ENCODE data around the gene FKBP7. TPM values are rescaled to one million over a fixed set of nuclear protein-coding genes. Genes with fewer than 3 reads are reported as not detected.
"Not testable (repeated sequence)": the region's sequence is repeated elsewhere in the genome, so short reads cannot be mapped to it uniquely, and the experiment has no call there.

FKBP7 gene
- total RNA-seq, 1 experiment from 2014 or later: 8.4 TPM

DNA sequence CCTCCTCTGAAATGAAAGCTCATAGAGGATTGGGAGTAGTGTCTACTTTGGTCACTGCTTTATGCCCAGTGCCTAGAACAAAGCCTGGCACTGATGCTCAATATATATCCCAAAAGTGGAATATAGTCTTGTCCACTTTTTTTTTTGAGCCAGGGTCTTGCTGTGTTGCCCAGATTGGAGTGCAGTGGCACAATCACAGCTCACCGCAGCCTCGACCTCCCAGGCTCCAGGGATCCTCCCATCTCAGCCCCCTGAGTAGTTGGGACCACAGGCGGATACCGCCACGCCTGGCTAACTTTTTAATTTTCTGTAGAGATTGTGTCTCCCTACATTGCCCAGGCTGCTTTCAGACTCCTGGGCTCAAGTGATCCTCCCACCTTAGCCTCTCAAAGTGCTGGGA, 3.8 kb downstream of the FKBP7 start:
- H3K27me3 Mint-ChIP-seq (ENCODE audit: insufficient read depth, unreplicated experiment): no peaks in the 10 kb centered on the region
- no peaks in the 10 kb centered on the region for H3K36me3 Mint-ChIP-seq (ENCODE audit: insufficient read depth, unreplicated experiment)
- no peak for DNase-seq (ENCODE audit: unreplicated experiment)
- no TSS peak for BruUV-seq (replicated peaks)
- H3K9me3 Mint-ChIP-seq (ENCODE audit: unreplicated experiment): no peaks in the 10 kb centered on the region
- H3K4me3 Mint-ChIP-seq (ENCODE audit: unreplicated experiment): no peak overlapping the region
- CTCF ChIA-PET: interaction anchor here (0.6 to 1.2 kb wide), 4 partner anchors 15 to 364 kb away, joined by 3 to 4 read pairs (median 4); no protein-coding TSS in a partner anchor
- no peak overlapping the region for H3K27ac Mint-ChIP-seq (ENCODE audit: low read depth, unreplicated experiment)
- TF ChIP-seq, protein P1, sequence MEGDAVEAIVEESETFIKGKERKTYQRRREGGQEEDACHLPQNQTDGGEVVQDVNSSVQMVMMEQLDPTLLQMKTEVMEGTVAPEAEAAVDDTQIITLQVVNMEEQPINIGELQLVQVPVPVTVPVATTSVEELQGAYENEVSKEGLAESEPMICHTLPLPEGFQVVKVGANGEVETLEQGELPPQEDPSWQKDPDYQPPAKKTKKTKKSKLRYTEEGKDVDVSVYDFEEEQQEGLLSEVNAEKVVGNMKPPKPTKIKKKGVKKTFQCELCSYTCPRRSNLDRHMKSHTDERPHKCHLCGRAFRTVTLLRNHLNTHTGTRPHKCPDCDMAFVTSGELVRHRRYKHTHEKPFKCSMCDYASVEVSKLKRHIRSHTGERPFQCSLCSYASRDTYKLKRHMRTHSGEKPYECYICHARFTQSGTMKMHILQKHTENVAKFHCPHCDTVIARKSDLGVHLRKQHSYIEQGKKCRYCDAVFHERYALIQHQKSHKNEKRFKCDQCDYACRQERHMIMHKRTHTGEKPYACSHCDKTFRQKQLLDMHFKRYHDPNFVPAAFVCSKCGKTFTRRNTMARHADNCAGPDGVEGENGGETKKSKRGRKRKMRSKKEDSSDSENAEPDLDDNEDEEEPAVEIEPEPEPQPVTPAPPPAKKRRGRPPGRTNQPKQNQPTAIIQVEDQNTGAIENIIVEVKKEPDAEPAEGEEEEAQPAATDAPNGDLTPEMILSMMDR (IDR thresholded peaks at IDR 0.05; ENCODE audit: unreplicated experiment): no peak
- POLR2A ChIA-PET: interaction anchor here (0.8 to 4.4 kb wide), 2 partner anchors 24 to 153 kb away, joined by 7 to 27 read pairs; partner anchors contain the start of genes PJVK and PRKRA
- intact Hi-C loops (cut with micrococcal nuclease): no loop called here
- H3K4me1 Mint-ChIP-seq (ENCODE audit: insufficient read depth, unreplicated experiment): peaks cover 4% of the 10 kb centered on the region

DNA sequence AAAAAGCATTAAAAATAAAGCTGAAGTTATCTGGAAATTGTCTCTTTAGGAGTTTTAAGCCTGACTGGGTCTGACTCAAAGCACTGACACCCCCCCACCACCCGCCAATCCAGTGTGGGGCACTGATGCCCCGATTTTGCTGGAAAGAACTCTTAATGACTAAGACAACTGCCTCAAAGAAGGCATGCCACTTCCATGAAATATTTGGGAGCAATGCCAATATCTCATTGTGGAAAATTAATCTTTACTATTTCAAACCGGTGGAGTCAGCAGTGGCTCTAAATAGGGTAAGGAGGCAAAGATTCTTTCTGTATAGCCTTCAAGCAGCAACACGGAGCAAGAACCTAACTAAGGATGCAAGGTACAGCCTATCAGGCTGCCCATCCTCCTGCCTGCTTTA, 4.5 kb downstream of the FKBP7 start:
- DNase-seq (ENCODE audit: unreplicated experiment): peak; percentile 24
- peaks cover 5% of the 10 kb centered on the region for H3K36me3 Mint-ChIP-seq (ENCODE audit: insufficient read depth, unreplicated experiment)
- TF ChIP-seq, protein P1 (IDR thresholded peaks at IDR 0.05; ENCODE audit: unreplicated experiment): no peak
- ChIA-PET POLR2A (interaction anchor here (0.5 to 4.4 kb wide), 4 partner anchors 19 to 104 kb away, joined by 3 to 27 read pairs (median 8); partner anchors contain the start of genes PJVK and PRKRA), CTCF (interaction anchor here (0.6 to 1.0 kb wide), 3 partner anchors 16 to 265 kb away, joined by 3 to 4 read pairs (median 3); no protein-coding TSS in a partner anchor)
- no TSS peak for BruUV-seq (replicated peaks)
- H3K4me1 Mint-ChIP-seq (ENCODE audit: insufficient read depth, unreplicated experiment): peaks cover 4% of the 10 kb centered on the region
- H3K4me3 Mint-ChIP-seq (ENCODE audit: unreplicated experiment): no peak overlapping the region
- H3K27me3 Mint-ChIP-seq (ENCODE audit: insufficient read depth, unreplicated experiment): no peaks in the 10 kb centered on the region
- H3K27ac Mint-ChIP-seq (ENCODE audit: low read depth, unreplicated experiment): no peak overlapping the region
- H3K9me3 Mint-ChIP-seq (ENCODE audit: unreplicated experiment): no peaks in the 10 kb centered on the region
- intact Hi-C loops (cut with micrococcal nuclease): no loop called here

DNA sequence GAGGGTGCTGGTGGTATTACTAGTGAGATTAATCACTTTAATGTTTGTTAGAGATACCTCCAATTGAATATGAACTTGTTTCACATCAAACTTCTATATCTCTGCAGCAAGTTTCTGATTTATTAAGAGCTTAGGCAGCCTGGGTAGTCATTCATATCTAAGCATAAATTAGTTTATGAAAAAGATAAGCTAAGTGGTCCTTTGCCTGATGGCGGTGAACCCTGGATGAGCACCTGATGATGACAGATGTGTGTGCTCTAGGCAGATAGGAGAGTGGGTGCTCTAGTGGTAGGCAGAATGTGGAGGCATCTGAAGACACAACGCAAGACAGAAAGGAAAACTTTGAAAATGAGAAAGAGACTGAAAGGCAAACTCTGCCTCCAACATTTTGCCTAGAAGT, 5.0 kb downstream of the FKBP7 start:
- intact Hi-C loops (cut with micrococcal nuclease): no loop called here
- CTCF ChIA-PET: interaction anchor here (0.6 kb wide), 2 partner anchors 41 to 265 kb away, joined by 3 to 10 read pairs; no protein-coding TSS in a partner anchor
- Mint-ChIP-seq H3K27me3 (ENCODE audit: insufficient read depth, unreplicated experiment) (no peaks in the 10 kb centered on the region), H3K36me3 (ENCODE audit: insufficient read depth, unreplicated experiment) (peaks cover 10% of the 10 kb centered on the region), H3K4me1 (ENCODE audit: insufficient read depth, unreplicated experiment) (peaks cover 4% of the 10 kb centered on the region), H3K4me3 (ENCODE audit: unreplicated experiment) (no peak overlapping the region), H3K9me3 (ENCODE audit: unreplicated experiment) (no peaks in the 10 kb centered on the region), H3K27ac (ENCODE audit: low read depth, unreplicated experiment) (no peak overlapping the region)
- no peak for DNase-seq (ENCODE audit: unreplicated experiment)
- POLR2A ChIA-PET: interaction anchor here (1.0 to 2.9 kb wide), 2 partner anchors 19 to 22 kb away, joined by 3 to 14 read pairs; partner anchors contain the start of genes PJVK and PRKRA
- TF ChIP-seq, protein P1 (IDR thresholded peaks at IDR 0.05; ENCODE audit: unreplicated experiment): no peak
- BruUV-seq (replicated peaks): no TSS peak

DNA sequence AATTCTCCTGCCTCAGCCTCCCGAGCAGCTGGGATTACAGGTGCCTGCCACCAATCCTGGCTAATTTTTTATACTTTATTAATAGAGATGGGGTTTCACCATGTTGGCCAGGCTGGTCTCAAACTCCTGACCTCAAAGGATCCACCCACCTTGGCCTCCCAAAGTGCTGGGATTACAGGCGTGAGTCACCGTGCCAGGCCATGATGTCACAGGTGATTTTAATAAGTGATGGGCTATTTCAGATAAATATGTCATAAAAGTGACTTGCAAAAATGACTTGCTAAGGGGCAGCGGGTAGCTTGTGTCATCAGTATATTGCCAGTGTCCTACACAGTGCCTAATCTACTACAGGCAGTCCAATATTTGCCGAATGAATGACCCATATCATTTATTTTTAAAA, 7.1 kb downstream of the FKBP7 start:
- BruUV-seq (replicated peaks); H3K27me3 Mint-ChIP-seq (ENCODE audit: insufficient read depth, unreplicated experiment); H3K4me3 Mint-ChIP-seq (ENCODE audit: unreplicated experiment); H3K27ac Mint-ChIP-seq (ENCODE audit: low read depth, unreplicated experiment); DNase-seq (ENCODE audit: unreplicated experiment); H3K9me3 Mint-ChIP-seq (ENCODE audit: unreplicated experiment); intact Hi-C loops (cut with micrococcal nuclease); H3K4me1 Mint-ChIP-seq (ENCODE audit: insufficient read depth, unreplicated experiment): not testable (repeated sequence)
- ChIA-PET CTCF (interaction anchor here (0.7 kb wide), 2 partner anchors 53 to 344 kb away, joined by 3 read pairs; no protein-coding TSS in a partner anchor), POLR2A (interaction anchor here (0.7 to 2.9 kb wide), 3 partner anchors 18 to 53 kb away, joined by 3 to 14 read pairs (median 5); partner anchors contain the start of genes PJVK and PRKRA)
- H3K36me3 Mint-ChIP-seq (ENCODE audit: insufficient read depth, unreplicated experiment): peaks cover 15% of the 10 kb centered on the region
